NCI-H748 treated with DMSO at 0.1 percent for 48 hours (cell line): ENCODE measurements around the gene ATXN7L3B.

Source experiments
- DNase-seq: peaks from one replicate; lab custom pipeline; 2025; lab: John Stamatoyannopoulos, UW

ATXN7L3B gene

GRCh38 chr12:74537707-74538385, at the start of gene ATXN7L3B:
TSS of gene ATXN7L3B (plus strand) at chr12:74537835. CDS start at chr12:74538113, 278 bp downstream.
- peak; percentile 88 for DNase-seq

GRCh38 chr12:74488134-74488533, 49.5 kb upstream of the ATXN7L3B start:
- DNase-seq = no peak

GRCh38 chr12:74489543-74489942, 48.1 kb upstream of the ATXN7L3B start:
- no peak for DNase-seq

GRCh38 chr12:74490390-74491064, 47.1 kb upstream of the ATXN7L3B start:
- DNase-seq = no peak

GRCh38 chr12:74491374-74491773, 46.3 kb upstream of the ATXN7L3B start:
- DNase-seq = no peak

GRCh38 chr12:74499192-74499591, 38.4 kb upstream of the ATXN7L3B start:
- no peak for DNase-seq

GRCh38 chr12:74508873-74509657, 28.6 kb upstream of the ATXN7L3B start:
- DNase-seq = peak; percentile 8

GRCh38 chr12:74509886-74510285, 27.7 kb upstream of the ATXN7L3B start:
- DNase-seq = no peak

- no peak for DNase-seq
These were observed 23.4 kb upstream of the ATXN7L3B start for GRCh38 chr12:74514098-74514872.

GRCh38 chr12:74515849-74516248, 21.8 kb upstream of the ATXN7L3B start:
- DNase-seq = no peak

GRCh38 chr12:74526535-74526934, 11.1 kb upstream of the ATXN7L3B start:
- DNase-seq = no peak

- DNase-seq = no peak
These were observed 10.1 kb upstream of the ATXN7L3B start for GRCh38 chr12:74527491-74527890.

- DNase-seq = no peak
These were observed 7.0 kb upstream of the ATXN7L3B start for GRCh38 chr12:74530676-74531075.

GRCh38 chr12:74535536-74535935, 2.1 kb upstream of the ATXN7L3B start:
- DNase-seq = no peak

- peak; percentile 79 for DNase-seq
These were observed 419 bp upstream of the ATXN7L3B start for GRCh38 chr12:74537126-74537706.

GRCh38 chr12:74538491-74539258, 1.0 kb downstream of the ATXN7L3B start:
- no peak for DNase-seq

GRCh38 chr12:74539261-74539660, 1.6 kb downstream of the ATXN7L3B start:
- no peak for DNase-seq

GRCh38 chr12:74539765-74540526, 2.3 kb downstream of the ATXN7L3B start:
- DNase-seq = no peak

GRCh38 chr12:74541074-74541473, 3.4 kb downstream of the ATXN7L3B start:
- no peak for DNase-seq

GRCh38 chr12:74547249-74547648, 9.6 kb downstream of the ATXN7L3B start:
- DNase-seq = no peak
